Common myeloid progenitor, CD34-positive (primary cell): ENCODE results near the gene ALS2CL.

Experiments used
- CTCF ChIA-PET: fragments of 350-600 bp; sonication (Branson Sonifier 250); formaldehyde crosslinking; loops from one replicate; lab custom pipeline; 2021; ENCODE audit warnings: antibody characterized with exemption; lab: Charles Lee
- POLR2A ChIA-PET: fragments of 350-600 bp; sonication (Branson Sonifier 250); formaldehyde crosslinking; loops from one replicate; lab custom pipeline; 2021; ENCODE audit warnings: antibody characterized with exemption; lab: Charles Lee
- DNase-seq, 3 donors: peaks; one replicate each; pipeline versions ENCODE4 v3.0.0 to v3.0.0-alpha.2; 2013
- H3K27ac ChIP-seq, 2 experiments: 1 replicate in 1 of 2; 2 replicates in 1 of 2; pipeline ENCODE4 v1.7.0; 2013; ENCODE audit warnings: inconsistent platforms in 2 of 2, low read length in 2 of 2, mild to moderate bottlenecking in 2 of 2, low read depth in 1 of 2, moderate library complexity in 1 of 2; ENCODE audit not compliant: severe bottlenecking in 2 of 2, insufficient read depth in 1 of 2, poor library complexity in 1 of 2
- H3K27me3 ChIP-seq, 5 experiments: replicated peaks in 2 of 5; 1 replicate in 3 of 5; 2 replicates in 2 of 5; pipeline versions ENCODE4 v1.6.1 to v1.7.0; 2013; ENCODE audit warnings: low read length in 4 of 5, mild to moderate bottlenecking in 2 of 5, moderate library complexity in 2 of 5, inconsistent platforms in 1 of 5; ENCODE audit not compliant: insufficient read depth in 5 of 5, control insufficient read depth in 4 of 5
- H3K36me3 ChIP-seq, 4 experiments: 1 replicate in 2 of 4; 2 replicates in 2 of 4; pipeline versions ENCODE4 v1.6.1 to v1.7.0; 2013; ENCODE audit warnings: low read length in 3 of 4, control low read depth in 1 of 4, mild to moderate bottlenecking in 1 of 4; ENCODE audit not compliant: control insufficient read depth in 4 of 4, insufficient read depth in 4 of 4
- H3K4me1 ChIP-seq, 4 experiments: 1 replicate in 3 of 4; 2 replicates in 1 of 4; pipeline versions ENCODE4 v1.6.1 to v1.7.1; 2013; ENCODE audit warnings: low read length in 3 of 4, mild to moderate bottlenecking in 3 of 4, control low read depth in 1 of 4, inconsistent platforms in 1 of 4, moderate library complexity in 1 of 4; ENCODE audit not compliant: control insufficient read depth in 4 of 4, insufficient read depth in 4 of 4; ENCODE audit errors: control extremely low read depth in 1 of 4
- H3K4me3 ChIP-seq, 7 experiments: 1 replicate in 4 of 7; 2 replicates in 3 of 7; pipeline versions ENCODE4 v1.5.1 to v1.7.0; 2013; ENCODE audit warnings: mild to moderate bottlenecking in 7 of 7, low read length in 6 of 7, moderate library complexity in 6 of 7, inconsistent platforms in 2 of 7, low read depth in 2 of 7, control low read depth in 1 of 7; ENCODE audit not compliant: insufficient read depth in 4 of 7, control insufficient read depth in 1 of 7; ENCODE audit errors: extremely low read depth in 1 of 7
- H3K9me3 ChIP-seq, 5 experiments: 1 replicate in 4 of 5; 2 replicates in 1 of 5; pipeline versions ENCODE4 v1.6.1 to v1.7.1; 2013; ENCODE audit warnings: low read length in 4 of 5, mild to moderate bottlenecking in 2 of 5, inconsistent platforms in 1 of 5, low read depth in 1 of 5, moderate library complexity in 1 of 5; ENCODE audit not compliant: control insufficient read depth in 4 of 5, insufficient read depth in 2 of 5; ENCODE audit errors: control extremely low read depth in 1 of 5
- WGBS: methylation state at CpG from one replicate; pipeline ENCODE4 v1.1.5; 2013; ENCODE audit not compliant: insufficient coverage; 5-methylcytosine and 5-hydroxymethylcytosine counted together

Gene ALS2CL

DNA sequence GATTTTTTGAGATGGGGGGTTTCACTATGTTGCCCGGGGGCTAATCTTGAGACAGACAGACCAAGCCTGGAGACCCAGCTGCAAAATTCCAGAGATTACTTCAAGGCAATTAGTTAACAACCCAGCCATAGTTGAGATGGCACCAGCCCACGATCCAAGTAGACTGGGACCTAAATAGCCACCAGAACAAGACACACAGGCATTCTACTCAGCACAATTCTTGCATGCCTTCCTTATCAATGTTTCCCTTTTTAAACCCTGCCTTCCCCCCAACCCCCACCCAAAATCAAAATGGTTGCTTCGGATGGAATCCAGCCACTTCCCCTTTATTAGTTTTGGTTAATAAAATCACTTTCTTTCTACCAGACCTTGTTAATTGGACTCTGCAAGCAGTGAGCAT is 52.6 kb downstream of the ALS2CL start:
- no peak overlapping the region for H3K27ac ChIP-seq
- CTCF ChIA-PET, result interaction anchor here (0.6 to 1.4 kb wide), 5 partner anchors 9 to 1130 kb away, joined by 3 to 4 read pairs (median 3); no protein-coding TSS in a partner anchor
- no peaks in the 10 kb centered on the region for H3K36me3 ChIP-seq
- POLR2A ChIA-PET, result no interaction called here
- peaks cover 0 to 3% (median 1%) of the 10 kb centered on the region in 4 experiments for H3K4me1 ChIP-seq
- peak in 2 of 3 donors; percentile 17 to 32 for DNase-seq
- H3K9me3 ChIP-seq, result peaks cover 2 to 10% (median 3%) of the 10 kb centered on the region in 5 experiments
- no peaks in the 10 kb centered on the region for H3K27me3 ChIP-seq
- 80% methylated on average over 3 of the region's 3 CpGs for WGBS
- H3K4me3 ChIP-seq, result no peak overlapping the region

DNA sequence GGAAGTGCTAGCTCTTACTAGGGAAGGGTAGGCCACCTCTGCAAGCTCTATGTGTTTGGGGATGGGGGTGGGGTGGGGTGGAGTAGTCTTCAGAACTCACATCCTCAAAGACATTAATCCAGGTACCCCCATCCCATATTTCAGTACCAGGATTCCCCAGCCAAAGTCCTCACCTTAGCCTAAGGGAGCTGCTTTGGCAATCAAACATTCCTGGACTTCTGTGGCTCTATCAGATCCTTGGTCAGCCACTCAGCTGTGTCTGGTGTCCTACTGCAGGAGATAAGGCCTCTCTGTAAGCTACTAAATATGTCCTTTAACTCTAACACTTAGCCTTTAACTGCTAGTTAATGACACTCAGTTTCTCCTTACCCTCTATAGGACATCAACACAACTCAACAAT is 54.3 kb downstream of the ALS2CL start:
- POLR2A ChIA-PET, result no interaction called here
- CTCF ChIA-PET, result interaction anchor here (0.7 to 1.4 kb wide), 4 partner anchors 9 to 149 kb away, joined by 3 read pairs; no protein-coding TSS in a partner anchor
- Histone ChIP-seq H3K9me3 (peaks cover 2 to 10% (median 3%) of the 10 kb centered on the region in 5 experiments), H3K4me3 (no peak overlapping the region), H3K36me3 (no peaks in the 10 kb centered on the region), H3K4me1 (peaks cover 0 to 3% (median 1%) of the 10 kb centered on the region in 4 experiments), H3K27me3 (no peaks in the 10 kb centered on the region), H3K27ac (no peak overlapping the region)
- no peak for DNase-seq

DNA sequence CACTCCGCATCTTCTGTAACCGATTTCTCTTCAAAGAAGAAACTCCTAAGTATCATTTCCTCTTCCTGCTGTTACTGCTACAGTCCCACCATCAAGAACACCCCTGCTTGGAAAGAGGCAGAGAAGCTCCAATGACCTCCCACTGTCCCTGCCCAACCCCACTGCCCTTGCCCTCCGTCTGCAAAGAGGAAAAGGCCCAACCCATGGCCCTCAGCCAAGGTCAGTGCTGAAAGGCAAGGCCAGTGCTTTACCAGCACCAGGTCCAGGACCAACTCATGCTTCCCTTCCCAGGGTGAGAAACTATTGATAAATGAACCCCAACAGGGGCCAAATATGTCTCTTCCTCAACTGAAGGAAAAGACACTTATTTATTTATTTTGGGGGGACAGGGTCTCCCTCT is 58.6 kb downstream of the ALS2CL start:
- Histone ChIP-seq H3K4me1 (peaks cover 0 to 5% (median 3%) of the 10 kb centered on the region in 4 experiments), H3K27me3 (no peaks in the 10 kb centered on the region), H3K4me3 (no peak overlapping the region), H3K27ac (no peak overlapping the region), H3K36me3 (no peaks in the 10 kb centered on the region), H3K9me3 (peaks cover 0 to 3% (median 0%) of the 10 kb centered on the region in 5 experiments)
- DNase-seq, result no peak
- CTCF ChIA-PET, result no interaction called here
- WGBS, result 0% methylated on average over 1 of the region's 3 CpGs
- POLR2A ChIA-PET, result no interaction called here

DNA sequence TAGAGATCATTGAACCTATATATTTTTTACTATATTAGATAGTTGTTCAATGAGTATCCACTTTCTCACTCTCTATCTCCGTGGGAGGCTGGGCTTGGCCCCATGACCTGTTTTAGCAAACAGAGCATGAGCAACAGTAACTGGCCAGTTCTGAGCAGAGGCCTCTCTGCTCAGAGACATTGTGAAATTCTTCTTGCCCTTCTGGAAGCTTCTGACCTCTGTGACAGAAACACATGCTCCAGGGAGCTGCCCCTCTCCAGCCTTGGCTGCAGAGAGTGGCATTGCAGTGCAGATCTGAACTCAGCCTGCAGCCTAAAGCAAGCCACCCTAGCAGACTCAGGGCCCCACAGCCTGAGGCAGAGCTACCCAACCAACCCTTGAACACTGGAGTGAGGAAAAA is 60.7 kb downstream of the ALS2CL start:
- H3K4me1 ChIP-seq, result peaks cover 0 to 12% (median 9%) of the 10 kb centered on the region in 4 experiments
- no peaks in the 10 kb centered on the region for H3K27me3 ChIP-seq
- CTCF ChIA-PET, result interaction anchor here (0.8 to 9.3 kb wide), 4 partner anchors 8 to 145 kb away, joined by 3 to 81 read pairs (median 4); no protein-coding TSS in a partner anchor
- H3K36me3 ChIP-seq, result no peaks in the 10 kb centered on the region
- H3K27ac ChIP-seq, result no peak overlapping the region
- no peak for DNase-seq
- POLR2A ChIA-PET, result no interaction called here
- no peak overlapping the region for H3K4me3 ChIP-seq
- 100% methylated on average over 1 of the region's 1 CpG for WGBS
- no peaks in the 10 kb centered on the region for H3K9me3 ChIP-seq

DNA sequence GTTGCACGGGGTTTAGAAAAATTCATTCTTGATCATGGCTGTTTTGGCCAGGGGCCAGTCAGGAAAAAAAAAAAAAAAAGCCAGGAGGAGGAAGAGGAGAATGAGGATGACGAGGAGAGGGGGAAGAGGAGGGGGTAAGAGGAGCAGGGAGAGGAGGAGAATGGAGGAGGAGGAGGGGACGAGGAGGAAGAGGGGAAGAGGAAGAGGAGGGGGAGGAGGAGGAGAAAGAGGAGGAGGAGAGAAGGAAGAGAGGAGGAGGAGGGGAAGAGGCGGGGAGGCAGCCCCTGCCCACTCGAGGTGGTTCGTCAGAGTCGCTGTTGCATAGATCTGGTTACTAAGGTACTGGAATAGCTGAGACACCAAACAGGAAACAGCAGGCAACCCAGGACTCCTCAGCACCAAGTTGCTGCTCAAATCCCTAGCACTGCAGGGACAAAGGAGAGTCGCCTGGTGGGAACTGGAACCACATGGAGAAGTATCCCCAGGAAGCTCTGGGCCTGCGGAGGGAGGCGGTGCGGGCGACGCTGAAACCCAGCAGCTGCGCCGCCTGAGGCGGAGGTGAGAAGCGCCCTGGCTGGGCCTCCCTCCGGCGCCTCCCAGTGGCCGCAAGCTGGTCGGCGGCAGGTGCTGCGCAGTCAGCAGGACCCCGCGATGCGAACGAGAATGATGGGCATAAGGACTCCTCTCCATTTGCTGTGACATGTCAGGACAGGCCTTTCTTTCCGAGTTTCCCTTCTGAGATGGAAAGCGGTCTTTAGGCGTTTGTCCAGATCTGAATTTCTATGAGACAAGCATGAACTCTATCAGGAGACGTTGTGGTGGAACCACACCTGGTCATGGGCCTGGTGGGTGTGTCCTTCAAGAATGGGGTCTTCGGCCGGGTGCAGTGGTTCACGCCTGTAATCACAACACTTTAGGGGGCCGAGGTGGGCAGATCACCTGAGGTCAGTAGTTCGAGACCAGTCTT is 63.6 kb downstream of the ALS2CL start:
- peak; percentile 77 to 86 (median 85) for DNase-seq
- Histone ChIP-seq H3K36me3 (no peaks in the 10 kb centered on the region), H3K4me1 (peaks cover 0 to 12% (median 9%) of the 10 kb centered on the region in 4 experiments), H3K27me3 (no peaks in the 10 kb centered on the region), H3K4me3 (peak overlapping the region in 5 of 7 experiments; percentile 56 to 78 (median 70)), H3K9me3 (no peaks in the 10 kb centered on the region), H3K27ac (peak overlapping the region in 1 of 2 experiments; percentile 44)
- 13% methylated on average over 31 of the region's 36 CpGs for WGBS
- ChIA-PET CTCF (interaction anchor here (0.7 to 9.3 kb wide), 16 partner anchors 9 to 213 kb away, joined by 3 to 81 read pairs (median 3); partner anchors contain the start of gene RTP3), POLR2A (interaction anchor here (0.9 kb wide), 1 partner anchor 140 kb away, joined by 3 read pairs; no protein-coding TSS in a partner anchor)

DNA sequence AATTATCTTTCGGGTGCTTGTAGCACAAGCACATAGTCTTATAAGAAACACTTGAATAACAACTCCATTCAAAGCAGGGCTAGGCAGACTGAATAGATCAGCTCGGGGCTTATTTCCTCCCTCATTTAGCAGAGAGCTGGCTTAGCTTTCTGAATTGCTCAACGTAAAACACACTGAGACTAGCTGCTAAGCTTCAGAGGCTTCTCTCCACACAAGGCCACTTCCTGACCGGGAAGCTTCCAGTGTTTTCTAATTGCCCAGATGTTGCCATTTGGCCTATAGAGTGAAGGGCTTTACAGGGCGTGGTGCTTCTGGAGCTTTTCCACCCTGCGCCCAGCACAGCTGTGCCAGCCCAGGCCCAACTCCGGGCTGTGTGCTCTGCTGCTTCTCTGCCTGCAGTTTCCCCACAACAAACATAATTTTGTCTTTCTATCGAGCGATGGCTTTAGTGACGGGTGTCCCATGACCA is 64.5 kb downstream of the ALS2CL start:
- no peak overlapping the region for H3K27ac ChIP-seq
- 95% methylated on average over 10 of the region's 10 CpGs for WGBS
- H3K4me3 ChIP-seq, result no peak overlapping the region
- no peak for DNase-seq
- no peaks in the 10 kb centered on the region for H3K36me3 ChIP-seq
- POLR2A ChIA-PET, result no interaction called here
- H3K9me3 ChIP-seq, result no peaks in the 10 kb centered on the region
- peaks cover 0 to 12% (median 9%) of the 10 kb centered on the region in 4 experiments for H3K4me1 ChIP-seq
- H3K27me3 ChIP-seq, result no peaks in the 10 kb centered on the region
- CTCF ChIA-PET, result interaction anchor here (1.1 to 9.3 kb wide), 9 partner anchors 9 to 141 kb away, joined by 3 to 81 read pairs (median 5); partner anchors contain the start of gene RTP3
